ENCODE measurements around the gene SPC24. TPM values are rescaled to one million over a fixed set of nuclear protein-coding genes. Genes with fewer than 3 reads are reported as not detected.
"Not testable (repeated sequence)": the region's sequence is repeated elsewhere in the genome, so short reads cannot be mapped to it uniquely, and the experiment has no call there.

The SPC24 gene
- total and polyA plus RNA-seq, 8 donors = 0.20 to 1.4 (median 0.55) TPM

DNA sequence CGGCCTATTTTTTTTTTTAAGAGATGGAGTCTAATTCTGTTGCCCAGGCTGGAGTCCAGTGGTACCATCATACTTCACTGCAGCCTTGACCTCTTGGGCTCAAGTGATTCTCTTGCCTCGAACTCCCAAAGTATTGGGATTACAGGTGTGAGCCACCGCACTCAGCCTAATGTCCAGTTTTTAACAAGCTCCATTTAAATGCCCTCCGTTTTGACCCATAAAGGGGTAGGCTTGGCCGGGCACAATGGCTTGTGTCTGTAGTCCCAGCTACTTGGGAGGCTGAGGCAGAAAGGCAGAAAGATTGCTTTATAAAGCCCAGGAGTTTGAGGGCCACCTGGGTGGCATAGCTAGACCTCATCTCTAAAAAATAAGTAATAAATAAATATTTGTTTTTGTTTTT, 54.5 kb downstream of the SPC24 start:
- Histone ChIP-seq H3K4me1 (peaks cover 0 to 6% (median 0%) of the 10 kb centered on the region in 3 donors), H3K9me3 (no peaks in the 10 kb centered on the region), H3K27ac (no peak overlapping the region), H3K4me3 (no peak overlapping the region), H3K27me3 (no peaks in the 10 kb centered on the region), H3K36me3 (peaks cover 8 to 38% (median 14%) of the 10 kb centered on the region in 3 donors)
- ATAC-seq = no peak
- intact Hi-C loops (cut with DNase I) = no loop called here
- 91 to 96% methylated on average over 5 of the region's 5 CpGs for WGBS, 2 donors
- no peak for FAIRE-seq
- no peak for DNase-seq
- TF ChIP-seq, protein P1, sequence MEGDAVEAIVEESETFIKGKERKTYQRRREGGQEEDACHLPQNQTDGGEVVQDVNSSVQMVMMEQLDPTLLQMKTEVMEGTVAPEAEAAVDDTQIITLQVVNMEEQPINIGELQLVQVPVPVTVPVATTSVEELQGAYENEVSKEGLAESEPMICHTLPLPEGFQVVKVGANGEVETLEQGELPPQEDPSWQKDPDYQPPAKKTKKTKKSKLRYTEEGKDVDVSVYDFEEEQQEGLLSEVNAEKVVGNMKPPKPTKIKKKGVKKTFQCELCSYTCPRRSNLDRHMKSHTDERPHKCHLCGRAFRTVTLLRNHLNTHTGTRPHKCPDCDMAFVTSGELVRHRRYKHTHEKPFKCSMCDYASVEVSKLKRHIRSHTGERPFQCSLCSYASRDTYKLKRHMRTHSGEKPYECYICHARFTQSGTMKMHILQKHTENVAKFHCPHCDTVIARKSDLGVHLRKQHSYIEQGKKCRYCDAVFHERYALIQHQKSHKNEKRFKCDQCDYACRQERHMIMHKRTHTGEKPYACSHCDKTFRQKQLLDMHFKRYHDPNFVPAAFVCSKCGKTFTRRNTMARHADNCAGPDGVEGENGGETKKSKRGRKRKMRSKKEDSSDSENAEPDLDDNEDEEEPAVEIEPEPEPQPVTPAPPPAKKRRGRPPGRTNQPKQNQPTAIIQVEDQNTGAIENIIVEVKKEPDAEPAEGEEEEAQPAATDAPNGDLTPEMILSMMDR (IDR thresholded peaks at IDR 0.05) = no peak

DNA sequence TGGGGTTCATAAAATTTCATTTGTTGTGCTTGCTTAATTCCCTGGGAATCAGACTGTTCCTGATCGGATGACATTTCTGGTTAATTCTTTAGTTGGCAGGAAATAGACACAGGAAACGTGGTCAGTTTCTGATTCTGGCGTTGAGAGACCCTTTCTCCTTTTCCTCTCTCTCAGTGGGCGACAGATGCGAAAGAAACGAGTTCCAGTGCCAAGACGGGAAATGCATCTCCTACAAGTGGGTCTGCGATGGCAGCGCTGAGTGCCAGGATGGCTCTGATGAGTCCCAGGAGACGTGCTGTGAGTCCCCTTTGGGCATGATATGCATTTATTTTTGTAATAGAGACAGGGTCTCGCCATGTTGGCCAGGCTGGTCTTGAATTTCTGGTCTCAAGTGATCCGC, 55.5 kb downstream of the SPC24 start:
- FAIRE-seq (no peak), DNase-seq (no peak)

DNA sequence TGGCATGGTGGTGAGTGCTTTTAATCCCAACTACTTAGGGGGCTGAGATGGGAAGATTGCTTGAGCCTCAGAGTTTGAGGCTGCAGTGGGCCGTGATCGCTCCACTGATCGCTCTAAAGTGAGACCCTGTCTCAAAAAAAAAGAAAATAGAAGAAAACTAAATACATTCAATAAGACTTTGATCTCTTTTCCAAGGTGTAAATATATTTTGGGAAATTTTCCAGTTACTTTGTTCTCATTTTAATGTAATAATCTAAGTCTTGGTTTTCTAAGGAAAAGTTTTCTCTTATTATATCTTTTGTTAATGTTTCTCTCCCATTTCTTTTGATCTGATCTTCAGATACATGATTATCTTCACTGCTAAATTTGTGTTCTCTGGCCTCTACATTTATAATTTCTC, 56.7 kb downstream of the SPC24 start:
- Histone ChIP-seq H3K36me3 (peaks cover 8 to 18% (median 9%) of the 10 kb centered on the region in 3 donors), H3K27ac (no peak overlapping the region)
- ATAC-seq = no peak

More for the DNA sequence above, 55.5 kb downstream of the SPC24 start:
- TF ChIP-seq, protein P1 (IDR thresholded peaks at IDR 0.05) = no peak
- Histone ChIP-seq H3K9me3 (no peaks in the 10 kb centered on the region), H3K4me1 (peaks cover 0 to 16% (median 7%) of the 10 kb centered on the region in 3 donors), H3K27ac (no peak overlapping the region), H3K27me3 (no peaks in the 10 kb centered on the region), H3K36me3 (peaks cover 8 to 29% (median 9%) of the 10 kb centered on the region in 3 donors), H3K4me3 (no peak overlapping the region)
- intact Hi-C loops (cut with DNase I) = no loop called here
- ATAC-seq = no peak
- 83 to 87% methylated on average over 12 of the region's 12 CpGs for WGBS, 2 donors

DNA sequence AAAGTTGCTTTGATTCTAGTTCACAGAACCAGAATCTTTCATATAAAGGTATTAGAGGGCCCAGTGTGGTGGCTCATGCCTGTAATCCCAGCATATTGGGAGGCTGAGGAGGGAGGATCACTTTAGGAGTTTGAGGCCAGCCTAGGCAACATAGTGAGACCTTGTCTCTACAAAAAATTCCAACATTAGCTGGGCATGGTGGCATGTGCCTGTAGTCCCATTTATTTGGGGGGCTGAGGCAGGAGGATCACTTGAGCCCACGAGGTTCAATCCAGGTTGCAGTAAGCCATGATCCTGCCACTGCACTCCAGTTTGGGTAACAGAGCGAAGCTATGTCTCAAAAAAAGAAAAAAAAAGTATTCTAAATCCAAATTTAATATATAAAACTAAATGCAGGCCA, 57.3 kb downstream of the SPC24 start:
- peaks cover 6 to 12% (median 9%) of the 10 kb centered on the region in 3 donors for H3K36me3 ChIP-seq
- TF ChIP-seq, protein P1 (IDR thresholded peaks at IDR 0.05) = no peak
- WGBS, 2 donors = 96 to 98% methylated on average over 2 of the region's 2 CpGs
- intact Hi-C loops (cut with DNase I) = no loop called here
- no peak overlapping the region for H3K27ac ChIP-seq
- FAIRE-seq = no peak
- no peaks in the 10 kb centered on the region for H3K27me3 ChIP-seq
- peaks cover 10 to 31% (median 13%) of the 10 kb centered on the region in 3 donors for H3K4me1 ChIP-seq
- no peaks in the 10 kb centered on the region for H3K9me3 ChIP-seq
- no peak overlapping the region for H3K4me3 ChIP-seq
- no peak for ATAC-seq
- DNase-seq = no peak

More for the DNA sequence above, 56.7 kb downstream of the SPC24 start:
- FAIRE-seq (no peak), DNase-seq (no peak)
- H3K4me3 ChIP-seq = no peak overlapping the region
- no peaks in the 10 kb centered on the region for H3K27me3 ChIP-seq
- TF ChIP-seq, protein P1 (IDR thresholded peaks at IDR 0.05) = no peak
- peaks cover 8 to 26% (median 13%) of the 10 kb centered on the region in 3 donors for H3K4me1 ChIP-seq
- H3K9me3 ChIP-seq = no peaks in the 10 kb centered on the region
- intact Hi-C loops (cut with DNase I) = no loop called here
- 77 to 83% methylated on average over 3 of the region's 3 CpGs for WGBS, 2 donors

DNA sequence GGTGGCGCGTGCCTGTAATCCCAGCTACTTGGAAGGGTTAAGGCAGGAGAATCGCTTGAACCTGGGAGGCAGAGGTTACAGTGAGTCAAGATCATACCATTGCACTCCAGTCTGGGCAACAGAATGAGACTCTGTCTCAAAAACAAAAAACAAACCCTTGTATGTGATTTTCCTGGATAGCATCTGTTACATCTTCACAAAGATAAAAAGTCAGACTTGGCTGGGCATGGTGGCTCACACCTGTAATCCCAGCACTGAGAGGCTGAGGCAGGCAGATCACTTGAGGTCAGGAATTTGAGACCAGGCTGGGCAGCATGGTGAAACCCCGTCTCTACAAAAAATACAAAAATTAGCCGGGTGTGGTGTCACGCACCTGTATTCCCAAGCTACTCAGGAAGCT, 58.2 kb downstream of the SPC24 start:
- DNase-seq; H3K36me3 ChIP-seq; ATAC-seq; FAIRE-seq; intact Hi-C loops (cut with DNase I); H3K4me3 ChIP-seq; H3K9me3 ChIP-seq; H3K27ac ChIP-seq; H3K27me3 ChIP-seq: not testable (repeated sequence)
- H3K4me1 ChIP-seq = peaks cover 13 to 40% (median 20%) of the 10 kb centered on the region in 3 donors
- 92 to 93% methylated on average over 6 of the region's 6 CpGs for WGBS, 2 donors

Measured in pancreas (tissue), 10 donors.